B cell (primary cell): ENCODE data around the gene TLR10. TPM values are rescaled to one million over a fixed set of nuclear protein-coding genes. Genes with fewer than 3 reads are reported as not detected.

Source experiments
- ATAC-seq: fragments of 200-7000 bp; cut with Tn5 transposase; one replicate; pipeline ENCODE4 v1.10.0; 2021; ENCODE audit warnings: low read depth, mild to moderate bottlenecking, moderate number of reproducible peaks, moderate library complexity
- CTCF ChIA-PET: fragments of 350-600 bp; sonication (Branson Sonifier 250); formaldehyde crosslinking; loops from one replicate; lab custom pipeline; 2021; ENCODE audit warnings: antibody characterized with exemption, inconsistent platforms; lab: Charles Lee
- POLR2A ChIA-PET: fragments of 350-600 bp; sonication (Branson Sonifier 250); formaldehyde crosslinking; loops from one replicate; lab custom pipeline; 2021; ENCODE audit warnings: antibody characterized with exemption; lab: Charles Lee
- DNase-seq: peaks from one replicate; pipeline ENCODE4 v3.0.0; 2013
- H2AFZ ChIP-seq: 2 replicates; pipeline ENCODE4 v1.6.1; 2012; ENCODE audit warnings: mild to moderate bottlenecking, low read depth, low read length; ENCODE audit not compliant: insufficient read depth, poor library complexity, severe bottlenecking
- H3K27ac ChIP-seq, 2 donors: 1 replicate in 1 of 2; 2 replicates in 1 of 2; pipeline ENCODE4 v1.5.1; 2012 to 2013; ENCODE audit warnings: low read length in 2 of 2, mild to moderate bottlenecking in 2 of 2, moderate library complexity in 1 of 2
- H3K27me3 ChIP-seq, 4 experiments: fragments of 200-600 bp in 1 of 4; sonication (generic) in 1 of 4; replicated peaks in 1 of 4; 1 replicate in 2 of 4; 2 replicates in 2 of 4; pipeline versions ENCODE4 v1.6.1 to v1.7.0; 2013 to 2016; ENCODE audit warnings: low read length in 3 of 4, mild to moderate bottlenecking in 2 of 4, mixed read lengths in 1 of 4, moderate library complexity in 1 of 4; ENCODE audit not compliant: insufficient read depth in 4 of 4, control insufficient read depth in 3 of 4; ENCODE audit errors: control extremely low read depth in 1 of 4
- H3K36me3 ChIP-seq, 2 experiments: replicated peaks in 1 of 2; 1 replicate in 1 of 2; 2 replicates in 1 of 2; pipeline versions ENCODE4 v1.6.1 to v1.7.1; 2013; ENCODE audit warnings: low read length in 1 of 2; ENCODE audit not compliant: insufficient read depth in 2 of 2, control insufficient read depth in 1 of 2; ENCODE audit errors: control extremely low read depth in 1 of 2, extremely low read depth in 1 of 2
- H3K4me1 ChIP-seq, 2 donors: fragments of 200-600 bp in 1 of 2; sonication (generic) in 1 of 2; 1 replicate in 1 of 2; 2 replicates in 1 of 2; pipeline versions ENCODE4 v1.5.1 to v1.6.1; 2013 to 2017; ENCODE audit warnings: low read length in 2 of 2; ENCODE audit not compliant: control insufficient read depth in 2 of 2, insufficient read depth in 2 of 2
- H3K4me2 ChIP-seq: replicated peaks from 2 replicates; pipeline ENCODE3; 2012; ENCODE audit warnings: mild to moderate bottlenecking, low read depth, low read length; ENCODE audit not compliant: poor library complexity, severe bottlenecking
- H3K4me3 ChIP-seq, 5 experiments: fragments of 200-600 bp in 1 of 5; sonication (generic) in 1 of 5; 1 replicate in 3 of 5; 2 replicates in 2 of 5; pipeline versions ENCODE4 v1.5.1 to v1.7.0; 2011 to 2016; ENCODE audit warnings: low read length in 4 of 5, mild to moderate bottlenecking in 4 of 5, low read depth in 2 of 5, control low read depth in 1 of 5, moderate library complexity in 1 of 5; ENCODE audit not compliant: insufficient read depth in 1 of 5; ENCODE audit errors: control extremely low read depth in 1 of 5, extremely low read depth in 1 of 5
- H3K79me2 ChIP-seq: fragments of 200-600 bp; sonication (generic); one replicate; pipeline ENCODE4 v1.6.0; 2016; ENCODE audit warnings: low read length; ENCODE audit not compliant: control insufficient read depth, insufficient read depth
- H3K9ac ChIP-seq: fragments of 200-600 bp; sonication (generic); 2 replicates; pipeline ENCODE4 v1.6.1; 2017; ENCODE audit warnings: mild to moderate bottlenecking, low read length, moderate library complexity
- H3K9me3 ChIP-seq, 3 donors: one replicate each; pipeline versions ENCODE4 v1.6.1 to v1.7.1; 2013; ENCODE audit warnings: low read length in 2 of 3; ENCODE audit not compliant: control insufficient read depth in 2 of 3, insufficient read depth in 1 of 3; ENCODE audit errors: control extremely low read depth in 1 of 3
- H4K20me1 ChIP-seq: 2 replicates; pipeline ENCODE4 v1.6.0; 2012; ENCODE audit warnings: mild to moderate bottlenecking, low read length; ENCODE audit not compliant: insufficient read depth, control insufficient read depth, poor library complexity, severe bottlenecking
- H3K27ac Mint-ChIP-seq: one replicate; pipeline ENCODE4 v1.8.0; 2021; ENCODE audit warnings: mixed read lengths
- H3K27me3 Mint-ChIP-seq: one replicate; pipeline ENCODE4 v1.8.0; 2021; ENCODE audit warnings: mixed read lengths
- H3K4me1 Mint-ChIP-seq: one replicate; pipeline ENCODE4 v1.8.0; 2021; ENCODE audit warnings: mixed read lengths
- H3K4me3 Mint-ChIP-seq: one replicate; pipeline ENCODE4 v1.8.0; 2021; ENCODE audit warnings: mixed read lengths
- H3K9me3 Mint-ChIP-seq: one replicate; pipeline ENCODE4 v1.8.0; 2022; ENCODE audit warnings: mixed read lengths; ENCODE audit not compliant: insufficient read depth
- CTCF ChIP-seq: fragments of 200-600 bp; IDR thresholded peaks from one replicate; pipeline ENCODE4 v1.8.0; 2022; ENCODE audit warnings: antibody characterized with exemption, mild to moderate bottlenecking
- EZH2 ChIP-seq: IDR thresholded peaks from 2 replicates; pipeline ENCODE4 v1.6.1; 2012; ENCODE audit warnings: borderline replicate concordance, low read depth, mild to moderate bottlenecking, moderate library complexity, low read length; ENCODE audit not compliant: insufficient read depth, poor library complexity, severe bottlenecking
- WGBS: methylation state at CpG from one replicate; pipeline ENCODE4 v1.1.5; 2013; ENCODE audit warnings: missing lambda C conversion rate; ENCODE audit not compliant: insufficient coverage; 5-methylcytosine and 5-hydroxymethylcytosine counted together
- intact Hi-C: fragments of 100-400 bp; cut with micrococcal nuclease; formaldehyde crosslinking; loops from one replicate; pipeline ENCODE4 v1.10.0; 2022
- polyA plus RNA-seq: library from polyadenylated mRNA; depleted of rRNA; stranded (reverse); fragments of >200 nt; gene quantifications from 2 replicates; pipeline ENCODE4 v1.2.3, GENCODE V29; 2012
- total RNA-seq, 2 donors: library from RNA; stranded (reverse); fragments of 120-200 nt in 1 of 2; gene quantifications; 1 replicate in 1 of 2; 2 replicates in 1 of 2; pipeline versions ENCODE4 v1.2.3 to v1.2.4, GENCODE V29; 2013 to 2022

The TLR10 gene
- total and polyA plus RNA-seq, 2 donors (not counting 1 experiment from before 2014, with no cell fraction given) = 48.0 to 51.5 TPM

- TF ChIP-seq EZH2 (no peak), CTCF (no peak)
- Histone ChIP-seq H3K9me3 (peaks cover 0 to 30% (median 26%) of the 10 kb centered on the region in 3 donors), H4K20me1 (no peaks in the 10 kb centered on the region), H2AFZ (no peak overlapping the region), H3K4me1 (peaks cover 12 to 14% of the 10 kb centered on the region in 2 donors), H3K36me3 (no peaks in the 10 kb centered on the region), H3K27ac (no peak overlapping the region), H3K4me2 (peak overlapping the region; percentile 41), H3K4me3 (no peak overlapping the region), H3K9ac (no peak overlapping the region), H3K27me3 (no peaks in the 10 kb centered on the region), H3K79me2 (no peaks in the 10 kb centered on the region)
- ChIA-PET POLR2A (no interaction called here), CTCF (interaction anchor here (0.6 to 1.5 kb wide), 6 partner anchors 15 to 564 kb away, joined by 3 to 7 read pairs (median 5); partner anchors contain the start of gene TLR10)
- intact Hi-C loops = no loop called here
- ATAC-seq (no peak), DNase-seq (peak; percentile 42)
- Mint-ChIP-seq H3K27me3 (no peaks in the 10 kb centered on the region), H3K9me3 (peaks cover 9% of the 10 kb centered on the region), H3K27ac (no peak overlapping the region), H3K4me3 (peak overlapping the region; percentile 15), H3K4me1 (peaks cover 9% of the 10 kb centered on the region)
- WGBS = 25% methylated on average over 1 of the region's 1 CpG
Measured at GRCh38 chr4:38743866-38744265, 38.9 kb downstream of the TLR10 start.

GRCh38 chr4:38740303-38740702 is 42.5 kb downstream of the TLR10 start:
- Histone ChIP-seq H3K27me3 (no peaks in the 10 kb centered on the region), H3K4me2 (no peak overlapping the region), H3K36me3 (no peaks in the 10 kb centered on the region), H3K4me1 (peaks cover 12 to 14% of the 10 kb centered on the region in 2 donors), H3K27ac (no peak overlapping the region), H3K9ac (no peak overlapping the region), H3K79me2 (no peaks in the 10 kb centered on the region), H2AFZ (no peak overlapping the region), H4K20me1 (no peaks in the 10 kb centered on the region), H3K9me3 (peaks cover 0 to 5% (median 0%) of the 10 kb centered on the region in 3 donors), H3K4me3 (no peak overlapping the region)
- no peak overlapping the region for H3K4me3 Mint-ChIP-seq
- H3K4me1 Mint-ChIP-seq = peaks cover 9% of the 10 kb centered on the region
- H3K27me3 Mint-ChIP-seq = no peaks in the 10 kb centered on the region
- intact Hi-C loops = no loop called here
- H3K27ac Mint-ChIP-seq = no peak overlapping the region
- ATAC-seq (no peak), DNase-seq (no peak)
- no CpG with 5 or more reads among the region's 2 CpGs for WGBS
- TF ChIP-seq EZH2 = no peak
- TF ChIP-seq CTCF = no peak
- H3K9me3 Mint-ChIP-seq = peaks cover 2% of the 10 kb centered on the region
- ChIA-PET CTCF (interaction anchor here (1.0 to 2.4 kb wide), 4 partner anchors 9 to 560 kb away, joined by 3 to 7 read pairs (median 4); no protein-coding TSS in a partner anchor), POLR2A (no interaction called here)
